Activated CD8-positive, alpha-beta T cell treated with anti-CD3 and anti-CD28 coated beads for 36 hours (primary cell): Measurements from ENCODE around the gene RPLP2. TPM values are rescaled to one million over a fixed set of nuclear protein-coding genes. Genes with fewer than 3 reads are reported as not detected.

ENCODE experiments used
- ATAC-seq: fragments of 200-7000 bp; cut with Tn5 transposase; one replicate; pipeline ENCODE4 v1.10.0; 2021; ENCODE audit warnings: mild to moderate bottlenecking, moderate library complexity
- CTCF ChIA-PET: fragments of 350-600 bp; sonication (Branson Sonifier 250); formaldehyde crosslinking; loops from one replicate; lab custom pipeline; 2021; ENCODE audit warnings: antibody characterized with exemption; lab: Charles Lee
- POLR2A ChIA-PET: fragments of 350-600 bp; sonication (Branson Sonifier 250); formaldehyde crosslinking; loops from one replicate; lab custom pipeline; 2021; ENCODE audit warnings: antibody characterized with exemption; lab: Charles Lee
- DNase-seq: peaks from one replicate; pipeline ENCODE4 v3.0.0-alpha.2; 2020
- H3K27ac Mint-ChIP-seq: one replicate; pipeline ENCODE4 v1.8.0; 2021; ENCODE audit warnings: mild to moderate bottlenecking, mixed read lengths
- H3K27me3 Mint-ChIP-seq: one replicate; pipeline ENCODE4 v1.8.0; 2021; ENCODE audit warnings: mixed read lengths
- H3K36me3 Mint-ChIP-seq: one replicate; pipeline ENCODE4 v1.8.0; 2021; ENCODE audit warnings: low read depth, mixed read lengths
- H3K4me1 Mint-ChIP-seq: one replicate; pipeline ENCODE4 v1.8.0; 2021; ENCODE audit warnings: low read depth, mixed read lengths
- H3K4me3 Mint-ChIP-seq: one replicate; pipeline ENCODE4 v1.8.0; 2021; ENCODE audit warnings: mild to moderate bottlenecking, moderate library complexity, mixed read lengths
- H3K9me3 Mint-ChIP-seq: one replicate; pipeline ENCODE4 v1.8.0; 2021; ENCODE audit warnings: mixed read lengths
- CTCF ChIP-seq: fragments of 200-600 bp; IDR thresholded peaks from one replicate; pipeline ENCODE4 v1.8.0; 2022; ENCODE audit warnings: antibody characterized with exemption, mild to moderate bottlenecking
- intact Hi-C: fragments of 100-400 bp; cut with micrococcal nuclease; formaldehyde crosslinking; loops from one replicate; pipeline ENCODE4 v1.10.0; 2022
- total RNA-seq, 2 experiments: library from RNA; stranded (reverse); gene quantifications; one replicate each; pipeline ENCODE4 v1.2.3, GENCODE V29; 2021

Gene RPLP2
- total RNA-seq, 2 experiments from 2014 or later, result 3,638 to 3,686 TPM

GRCh38 chr11:815675-816432 lies 6.1 kb downstream of the RPLP2 start:
- POLR2A ChIA-PET, result interaction anchor here (0.8 to 15.6 kb wide), 4 partner anchors 12 to 19 kb away, joined by 3 to 273 read pairs (median 4); partner anchors contain the start of genes CD151, CRACR2B, POLR2L and TSPAN4
- TF ChIP-seq CTCF, result no peak
- Mint-ChIP-seq H3K27me3 (no peaks in the 10 kb centered on the region), H3K36me3 (peaks cover 31% of the 10 kb centered on the region), H3K4me1 (peaks cover 24% of the 10 kb centered on the region), H3K27ac (no peak overlapping the region), H3K4me3 (no peak overlapping the region), H3K9me3 (no peaks in the 10 kb centered on the region)
- intact Hi-C loops, result no loop called here
- CTCF ChIA-PET, result no interaction called here
- DNase-seq (no peak), ATAC-seq (no peak)

- ChIA-PET CTCF (no interaction called here), POLR2A (interaction anchor here (0.8 to 15.6 kb wide), 2 partner anchors 13 to 18 kb away, joined by 3 to 273 read pairs; partner anchors contain the start of genes CD151, CRACR2B, POLR2L and TSPAN4)
- intact Hi-C loops, result no loop called here
These were observed 6.6 kb downstream of the RPLP2 start for GRCh38 chr11:816433-816779.

GRCh38 chr11:818396-819128 lies 8.8 kb downstream of the RPLP2 start, which contains the start of gene PNPLA2:
PNPLA2 (plus strand) TSS chr11:818914; CDS start chr11:819719, 805 bp downstream.
- H3K27ac Mint-ChIP-seq, result peak within 1 kb of the TSS; percentile 64
- TF ChIP-seq CTCF, result no peak
- peak within 1 kb of the TSS; percentile 73 for H3K4me3 Mint-ChIP-seq
- CTCF ChIA-PET, result interaction anchor here (1.2 to 2.2 kb wide), 5 partner anchors 10 to 25 kb away, joined by 3 to 11 read pairs (median 3); partner anchors contain the start of gene CD151
- intact Hi-C loops, result no loop called here
- ATAC-seq (no peak), DNase-seq (no peak)
- no peaks in the 10 kb centered on the region for H3K27me3 Mint-ChIP-seq
- peaks cover 10% of the 10 kb centered on the region for H3K4me1 Mint-ChIP-seq
- POLR2A ChIA-PET, result interaction anchor here (0.9 to 15.6 kb wide), 8 partner anchors 7 to 22 kb away, joined by 3 to 273 read pairs (median 4); partner anchors contain the start of genes CD151, CRACR2B, POLR2L and RPLP2
- peaks cover 10% of the 10 kb centered on the region for H3K36me3 Mint-ChIP-seq
- no peaks in the 10 kb centered on the region for H3K9me3 Mint-ChIP-seq

More at GRCh38 chr11:816433-816779, 6.6 kb downstream of the RPLP2 start:
- no peaks in the 10 kb centered on the region for H3K9me3 Mint-ChIP-seq
- H3K4me1 Mint-ChIP-seq, result peaks cover 23% of the 10 kb centered on the region
- no peak overlapping the region for H3K27ac Mint-ChIP-seq
- no peak overlapping the region for H3K4me3 Mint-ChIP-seq
- no peak for TF ChIP-seq CTCF
- ATAC-seq (no peak), DNase-seq (no peak)
- peaks cover 25% of the 10 kb centered on the region for H3K36me3 Mint-ChIP-seq
- no peaks in the 10 kb centered on the region for H3K27me3 Mint-ChIP-seq

- intact Hi-C loops, result no loop called here
- ChIA-PET CTCF (interaction anchor here (0.6 to 2.2 kb wide), 7 partner anchors 8 to 232 kb away, joined by 3 to 11 read pairs (median 3); partner anchors contain the start of gene CD151), POLR2A (interaction anchor here (0.9 to 15.6 kb wide), 9 partner anchors 8 to 24 kb away, joined by 3 to 273 read pairs (median 4); partner anchors contain the start of genes CD151, CRACR2B, POLR2L and RPLP2)
- TF ChIP-seq CTCF, result peak; percentile 56
- peak overlapping the region; percentile 64 for H3K27ac Mint-ChIP-seq
- peaks cover 8% of the 10 kb centered on the region for H3K36me3 Mint-ChIP-seq
- H3K9me3 Mint-ChIP-seq, result no peaks in the 10 kb centered on the region
- peak overlapping the region; percentile 73 for H3K4me3 Mint-ChIP-seq
- peak; percentile 94 for DNase-seq
- ATAC-seq, result peak; percentile 85
- H3K4me1 Mint-ChIP-seq, result peaks cover 10% of the 10 kb centered on the region
- no peaks in the 10 kb centered on the region for H3K27me3 Mint-ChIP-seq
These were observed 9.6 kb downstream of the RPLP2 start for GRCh38 chr11:819129-819931.
